Glutamatergic neuron (in vitro differentiated cells): Measurements from ENCODE around the gene CISD3. TPM values are rescaled to one million over a fixed set of nuclear protein-coding genes. Genes with fewer than 3 reads are reported as not detected.
"Not testable (repeated sequence)": the region's sequence is repeated elsewhere in the genome, so short reads cannot be mapped to it uniquely, and the experiment has no call there.

Experiments used
- DNase-seq: peaks from one replicate; pipeline ENCODE4 v3.0.0; 2022
- H3K27ac Mint-ChIP-seq: one replicate; pipeline ENCODE4 v1.8.0; 2020; ENCODE audit warnings: mild to moderate bottlenecking, mixed read lengths, inconsistent platforms; ENCODE audit not compliant: unreplicated experiment
- H3K27me3 Mint-ChIP-seq: one replicate; pipeline ENCODE4 v1.8.0; 2020; ENCODE audit warnings: mild to moderate bottlenecking, moderate library complexity, mixed read lengths, inconsistent platforms; ENCODE audit not compliant: unreplicated experiment
- H3K36me3 Mint-ChIP-seq: one replicate; pipeline ENCODE4 v1.8.0; 2020; ENCODE audit warnings: mild to moderate bottlenecking, mixed read lengths, inconsistent platforms; ENCODE audit not compliant: unreplicated experiment
- H3K4me1 Mint-ChIP-seq: one replicate; pipeline ENCODE4 v1.8.0; 2020; ENCODE audit warnings: mild to moderate bottlenecking, low read depth, mixed read lengths, inconsistent platforms; ENCODE audit not compliant: unreplicated experiment
- H3K4me3 Mint-ChIP-seq: one replicate; pipeline ENCODE4 v1.8.0; 2020; ENCODE audit warnings: mild to moderate bottlenecking, mixed read lengths, inconsistent platforms; ENCODE audit not compliant: unreplicated experiment
- H3K9me3 Mint-ChIP-seq: one replicate; pipeline ENCODE4 v1.8.0; 2020; ENCODE audit warnings: mild to moderate bottlenecking, moderate library complexity, mixed read lengths, inconsistent platforms; ENCODE audit not compliant: unreplicated experiment
- CTCF ChIP-seq: fragments of 200-600 bp; sonication (generic); IDR thresholded peaks from one replicate; pipeline ENCODE4 v1.5.0; 2021; ENCODE audit not compliant: partially characterized antibody, unreplicated experiment
- total RNA-seq: library from RNA; stranded (reverse); fragmentation: NEBNext Ultra II Directional; extraction: Animal tissue kit (Norgen Biotek cat#: 25700); gene quantifications from one replicate; pipeline ENCODE4 v1.2.1, GENCODE V29; 2021; ENCODE audit not compliant: unreplicated experiment

CISD3 gene
- total RNA-seq, 1 donor from 2014 or later = 3.2 TPM

- H3K9me3 Mint-ChIP-seq = peaks cover 4% of the 10 kb centered on the region
- TF ChIP-seq CTCF = no peak
- H3K27me3 Mint-ChIP-seq = peaks cover 6% of the 10 kb centered on the region
- H3K27ac Mint-ChIP-seq = no peak overlapping the region
- H3K36me3 Mint-ChIP-seq = no peaks in the 10 kb centered on the region
- peaks cover 15% of the 10 kb centered on the region for H3K4me1 Mint-ChIP-seq
- peak; percentile 58 for DNase-seq
- peak overlapping the region; percentile 71 for H3K4me3 Mint-ChIP-seq
Observed at GRCh38 chr17:38719943-38720641, 10.0 kb upstream of the CISD3 start.

GRCh38 chr17:38720941-38721340, 9.2 kb upstream of the CISD3 start:
- Mint-ChIP-seq H3K4me3 (no peak overlapping the region), H3K27ac (no peak overlapping the region), H3K27me3 (peaks cover 4% of the 10 kb centered on the region), H3K9me3 (peaks cover 3% of the 10 kb centered on the region), H3K4me1 (peaks cover 18% of the 10 kb centered on the region), H3K36me3 (no peaks in the 10 kb centered on the region)
- TF ChIP-seq CTCF = no peak
- no peak for DNase-seq

- Mint-ChIP-seq H3K36me3 (no peaks in the 10 kb centered on the region), H3K27me3 (peaks cover 4% of the 10 kb centered on the region), H3K27ac (no peak overlapping the region), H3K4me1 (peaks cover 21% of the 10 kb centered on the region), H3K9me3 (peaks cover 3% of the 10 kb centered on the region), H3K4me3 (no peak overlapping the region)
- no peak for DNase-seq
- no peak for TF ChIP-seq CTCF
Observed at GRCh38 chr17:38721802-38722201, 8.3 kb upstream of the CISD3 start.

- TF ChIP-seq CTCF = peak; percentile 16
- peaks cover 15% of the 10 kb centered on the region for H3K4me1 Mint-ChIP-seq
- peak overlapping the region; percentile 48 for H3K27ac Mint-ChIP-seq
- H3K27me3 Mint-ChIP-seq = peaks cover 2% of the 10 kb centered on the region
- DNase-seq = peak; percentile 39
- peaks cover 6% of the 10 kb centered on the region for H3K9me3 Mint-ChIP-seq
- H3K36me3 Mint-ChIP-seq = no peaks in the 10 kb centered on the region
- peak overlapping the region; percentile 20 for H3K4me3 Mint-ChIP-seq
Observed at GRCh38 chr17:38724337-38724988, 5.7 kb upstream of the CISD3 start.

- no peak for TF ChIP-seq CTCF
- Mint-ChIP-seq H3K27ac (peak overlapping the region; percentile 28), H3K4me3 (no peak overlapping the region), H3K4me1 (peaks cover 15% of the 10 kb centered on the region), H3K36me3 (no peaks in the 10 kb centered on the region), H3K9me3 (peaks cover 8% of the 10 kb centered on the region), H3K27me3 (peaks cover 2% of the 10 kb centered on the region)
- DNase-seq = no peak
Observed at GRCh38 chr17:38725066-38725465, 5.1 kb upstream of the CISD3 start.

GRCh38 chr17:38726145-38726544, 4.0 kb upstream of the CISD3 start:
- not testable (repeated sequence) for H3K27me3 Mint-ChIP-seq, DNase-seq, H3K4me3 Mint-ChIP-seq, H3K36me3 Mint-ChIP-seq, H3K27ac Mint-ChIP-seq
- H3K9me3 Mint-ChIP-seq = peaks cover 10% of the 10 kb centered on the region
- peaks cover 11% of the 10 kb centered on the region for H3K4me1 Mint-ChIP-seq
